Adrenal gland (tissue), 5 donors: ENCODE measurements around the gene TUBG1.

Experiments used
- CTCF ChIP-seq, 6 experiments: fragments of 450-650 bp in 4 of 6; fragments of 200-600 bp in 2 of 6; sonication (generic) in 1 of 6; IDR thresholded peaks; 1 replicate in 5 of 6; 2 replicates in 1 of 6; pipeline versions ENCODE4 v1.5.1 to v1.8.0; 2016 to 2021; ENCODE audit warnings: antibody characterized with exemption in 6 of 6, mild to moderate bottlenecking in 2 of 6, moderate library complexity in 1 of 6
- POLR2A ChIP-seq, 2 donors: fragments of 450-650 bp; IDR thresholded peaks; one replicate each; pipeline ENCODE4 v1.6.1; 2017; ENCODE audit warnings: antibody characterized with exemption in 2 of 2, mild to moderate bottlenecking in 2 of 2, moderate library complexity in 1 of 2
- donor health status: DM: no; HTN: no; CAD: no.

- TF ChIP-seq CTCF (IDR thresholded peaks at IDR 0.05) (no peak), POLR2A (IDR thresholded peaks at IDR 0.05) (no peak)
Observed at GRCh38 chr17:42574463-42574862, 35.0 kb upstream of the TUBG1 start.
